DMS153 treated with DMSO at 0.1 percent for 48 hours (cell line): ENCODE measurements around the gene STX8.
"Not testable (repeated sequence)": the region's sequence is repeated elsewhere in the genome, so short reads cannot be mapped to it uniquely, and the experiment has no call there.

ENCODE experiments used
- DNase-seq: peaks from one replicate; lab custom pipeline; 2025; ENCODE audit not compliant: unreplicated experiment; lab: John Stamatoyannopoulos, UW

Gene STX8, protein sequence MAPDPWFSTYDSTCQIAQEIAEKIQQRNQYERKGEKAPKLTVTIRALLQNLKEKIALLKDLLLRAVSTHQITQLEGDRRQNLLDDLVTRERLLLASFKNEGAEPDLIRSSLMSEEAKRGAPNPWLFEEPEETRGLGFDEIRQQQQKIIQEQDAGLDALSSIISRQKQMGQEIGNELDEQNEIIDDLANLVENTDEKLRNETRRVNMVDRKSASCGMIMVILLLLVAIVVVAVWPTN

DNA sequence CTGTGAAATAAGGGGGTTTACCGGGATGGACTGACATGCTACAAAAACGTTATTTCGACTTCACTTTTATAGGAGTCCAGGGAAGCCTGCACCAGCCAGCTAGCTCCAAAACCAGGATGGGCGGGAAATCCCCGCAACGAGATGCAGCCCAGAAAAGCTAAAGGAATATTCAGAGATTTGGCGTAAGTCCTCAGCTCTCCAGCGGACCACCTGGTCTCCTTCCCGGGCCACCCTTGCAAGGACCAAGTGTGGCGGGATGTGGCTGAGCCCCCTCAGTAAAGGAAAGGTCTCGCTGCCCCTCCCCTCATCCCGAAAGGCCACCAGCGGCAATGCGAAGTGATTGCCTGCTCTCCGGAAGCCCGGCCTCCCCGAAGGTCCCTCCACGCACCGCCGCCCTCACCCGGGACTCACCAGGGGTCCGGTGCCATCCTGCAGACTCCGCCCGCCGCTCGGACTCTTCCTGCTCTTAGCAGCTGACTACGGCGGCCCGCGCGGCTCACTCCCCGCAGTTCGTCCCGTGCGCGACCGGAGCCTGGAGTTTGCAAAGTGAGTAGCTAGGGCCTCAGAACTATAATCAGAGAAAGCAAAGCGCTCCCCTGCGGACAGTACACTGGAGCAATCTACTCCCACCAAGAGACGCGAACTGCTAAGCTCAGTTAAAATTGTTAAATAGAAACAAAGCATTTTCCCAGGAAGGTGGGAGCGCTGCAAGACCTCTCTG, at the start of gene STX8:
TSS of gene STX8 (minus strand) at position 440 of the 721 bp plus-strand sequence. CDS start at position 428, 12 bp downstream.
- peak; percentile 34 for DNase-seq

DNA sequence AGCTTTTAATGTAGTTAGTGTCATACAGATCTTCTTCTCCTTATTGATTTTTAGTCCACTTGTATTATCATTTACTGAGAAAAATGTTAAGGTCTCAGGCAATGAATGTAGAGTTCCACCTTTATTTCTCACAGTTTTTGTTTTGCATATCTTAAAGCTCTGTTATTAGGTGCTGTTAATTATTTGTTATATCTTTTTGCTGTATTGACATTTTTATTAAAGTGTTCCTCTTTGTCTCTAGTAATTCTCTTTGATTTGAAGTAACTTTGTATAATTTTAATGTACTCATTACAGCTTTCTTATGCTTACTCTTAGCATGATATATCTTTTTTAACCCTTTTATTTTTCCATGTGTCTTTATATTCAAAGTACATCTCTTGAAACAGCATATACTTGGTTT, 47.3 kb upstream of the STX8 start:
- DNase-seq = no peak

DNA sequence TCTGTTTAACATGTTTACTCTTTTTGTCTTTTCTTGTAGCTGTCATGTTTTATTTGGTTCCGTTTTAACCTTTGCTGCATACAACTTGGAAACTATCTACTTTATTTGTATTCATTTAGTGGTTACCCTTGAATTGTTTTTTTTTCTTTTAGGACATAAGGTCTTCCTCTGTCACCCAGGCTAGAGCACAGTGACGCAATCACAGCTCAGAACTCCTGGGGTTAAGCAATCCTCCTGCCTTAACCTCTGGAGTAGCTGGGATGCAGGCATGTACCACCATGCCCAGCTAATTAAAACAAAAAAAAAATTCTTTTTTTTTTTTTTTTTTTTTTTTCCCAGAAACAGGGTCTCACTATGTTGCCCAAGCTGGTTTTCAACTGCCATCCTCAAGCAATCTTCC, 39.9 kb upstream of the STX8 start:
- no peak for DNase-seq

DNA sequence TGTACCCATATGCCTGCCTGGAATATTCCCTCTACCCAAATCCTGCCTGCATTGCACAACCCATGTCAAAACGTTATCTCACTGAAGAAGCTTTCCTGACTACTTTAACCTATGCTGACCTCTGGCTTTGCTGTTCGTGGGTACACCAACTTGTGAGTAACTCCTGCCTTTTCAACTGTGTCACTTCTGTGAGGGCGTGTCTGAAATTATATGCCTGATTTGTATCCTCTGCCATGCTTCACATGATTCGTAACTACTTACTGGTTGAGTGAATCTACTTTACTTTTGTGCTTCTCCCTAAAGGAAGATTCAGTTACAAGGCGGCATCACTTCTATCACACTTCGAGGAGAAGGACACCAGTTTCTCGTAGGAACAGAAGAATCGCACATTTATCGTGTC, 36.4 kb upstream of the STX8 start:
- DNase-seq = no peak

DNA sequence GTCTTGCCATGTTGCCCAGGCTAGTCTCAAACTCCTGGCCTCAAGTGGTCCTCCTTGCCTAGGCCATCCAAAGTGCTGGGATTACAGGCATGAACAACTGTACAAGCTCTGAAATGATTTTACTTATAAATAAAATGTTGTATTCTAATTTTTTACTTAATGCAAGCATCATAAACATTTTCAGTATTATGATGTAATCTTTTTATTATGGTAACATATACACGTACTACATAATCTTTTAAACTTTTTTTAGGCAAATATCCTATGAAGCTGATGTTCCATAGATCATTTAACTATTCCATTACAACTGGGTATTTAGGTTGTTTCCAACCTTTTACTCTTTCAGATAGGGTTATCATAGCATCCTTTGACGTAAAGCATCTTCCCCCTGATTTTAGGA, 35.9 kb upstream of the STX8 start:
- no peak for DNase-seq

DNA sequence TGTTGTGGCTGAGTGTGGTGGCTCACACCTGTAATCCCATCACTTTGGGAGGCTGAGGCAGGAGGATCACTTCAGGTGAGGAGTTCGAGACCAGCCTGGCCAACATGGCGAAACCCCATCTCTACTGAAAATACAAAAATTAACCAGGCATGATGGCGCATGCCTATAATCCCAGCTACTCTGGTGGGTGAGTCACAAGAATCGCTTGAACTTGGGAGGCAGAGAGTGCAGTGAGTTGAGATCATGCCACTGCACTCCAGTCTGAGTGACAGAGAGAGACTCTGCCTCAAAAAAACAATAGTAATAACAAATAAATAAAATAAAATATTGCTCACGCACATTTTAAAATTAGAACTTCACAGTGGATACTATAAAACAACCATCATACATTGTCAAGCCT, 31.4 kb upstream of the STX8 start:
- DNase-seq = not testable (repeated sequence)

DNA sequence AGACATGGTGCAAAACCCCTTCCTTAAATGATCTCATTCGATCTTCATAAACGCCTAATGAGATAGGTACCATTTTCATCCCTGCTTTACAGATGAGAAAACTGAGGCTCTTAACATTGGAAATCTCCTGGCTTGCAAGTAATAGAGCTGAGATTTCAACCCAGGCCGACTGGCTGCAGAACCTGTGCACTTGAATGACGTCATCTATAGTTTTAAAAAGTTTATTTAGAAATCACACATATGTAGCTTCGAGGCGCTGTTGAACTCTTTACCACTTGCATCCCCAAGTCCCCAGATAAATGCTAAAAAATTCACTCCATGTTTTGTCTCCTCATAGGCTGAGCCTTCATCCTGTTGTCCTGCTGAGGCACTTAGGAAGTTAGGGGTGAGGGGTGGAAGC, 30.8 kb upstream of the STX8 start:
- DNase-seq = no peak

DNA sequence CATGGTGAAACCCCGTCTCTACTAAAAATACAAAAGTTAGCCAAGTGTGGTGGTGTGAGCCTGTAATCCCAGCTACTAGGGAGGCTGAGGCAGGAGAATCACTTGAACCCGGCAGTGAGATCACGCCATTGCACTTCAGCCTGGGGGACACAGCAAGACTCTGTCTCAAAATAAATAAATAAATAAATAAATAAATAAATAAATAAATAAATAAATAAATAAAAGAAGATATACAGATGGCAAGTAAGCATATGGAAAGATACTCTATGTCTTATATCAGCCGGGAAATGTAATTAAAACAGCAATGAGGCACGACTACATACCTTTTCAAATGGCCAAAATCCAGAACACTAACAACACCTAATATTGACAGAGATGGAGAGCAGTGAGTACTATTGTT, 29.0 kb upstream of the STX8 start:
- DNase-seq = not testable (repeated sequence)

DNA sequence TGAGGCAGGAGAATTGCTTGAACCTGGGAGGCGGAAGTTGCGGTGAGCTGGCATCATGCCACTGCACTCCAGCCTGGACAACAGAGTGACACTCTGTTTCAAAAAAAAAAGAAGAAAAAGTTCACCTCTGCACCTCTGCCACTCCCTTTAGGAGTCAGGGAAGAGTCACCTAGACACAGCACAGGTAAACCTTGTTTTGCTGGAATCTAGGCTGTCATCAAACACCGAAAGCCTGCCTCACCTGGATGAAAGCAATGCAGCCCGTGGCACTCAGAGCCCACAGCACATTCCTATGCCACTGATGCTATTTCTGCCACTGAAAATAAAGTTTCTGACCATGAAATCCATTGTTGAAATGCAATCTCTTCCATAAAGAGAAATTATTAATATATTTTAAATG, 23.0 kb upstream of the STX8 start:
- DNase-seq = no peak

DNA sequence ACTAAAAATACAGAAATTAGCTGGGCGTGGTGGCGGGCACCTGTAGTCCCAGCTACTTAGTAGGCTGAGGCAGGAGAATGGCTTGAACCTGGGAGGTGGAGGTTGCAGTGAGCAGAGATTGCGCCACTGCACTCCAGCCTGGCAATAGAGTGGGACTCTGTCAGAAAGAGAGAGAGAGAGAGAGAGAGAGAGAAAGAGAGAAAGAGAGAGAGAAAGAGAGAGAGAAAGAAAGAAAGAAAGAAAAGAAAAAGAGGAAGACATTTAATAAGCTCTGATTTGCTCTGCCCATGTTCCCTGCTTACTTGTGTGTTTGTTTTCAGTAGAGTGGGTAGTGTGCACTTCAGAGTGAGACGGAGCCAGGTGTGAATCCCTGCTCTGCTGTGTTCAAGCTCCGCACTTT, 22.0 kb upstream of the STX8 start:
- not testable (repeated sequence) for DNase-seq

DNA sequence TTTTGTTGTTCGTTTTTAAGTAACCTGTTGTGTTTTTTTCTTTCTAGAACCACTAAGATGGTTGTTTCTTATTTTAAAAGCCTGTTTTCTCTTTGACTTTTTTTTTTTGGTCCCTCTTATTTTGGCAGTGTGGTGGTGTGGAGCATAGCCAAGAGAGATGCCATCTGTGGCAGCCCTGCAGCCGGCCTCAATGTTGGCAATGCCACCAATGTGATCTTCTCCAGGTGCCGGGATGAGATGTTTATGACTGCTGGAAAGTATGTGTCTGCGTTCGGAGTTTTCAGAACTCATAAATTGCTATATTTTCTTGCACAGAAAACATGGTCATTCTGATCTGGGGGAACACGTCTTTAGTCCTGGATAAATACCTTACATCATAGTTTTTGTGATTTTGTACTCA, 18.4 kb upstream of the STX8 start:
- DNase-seq = no peak

DNA sequence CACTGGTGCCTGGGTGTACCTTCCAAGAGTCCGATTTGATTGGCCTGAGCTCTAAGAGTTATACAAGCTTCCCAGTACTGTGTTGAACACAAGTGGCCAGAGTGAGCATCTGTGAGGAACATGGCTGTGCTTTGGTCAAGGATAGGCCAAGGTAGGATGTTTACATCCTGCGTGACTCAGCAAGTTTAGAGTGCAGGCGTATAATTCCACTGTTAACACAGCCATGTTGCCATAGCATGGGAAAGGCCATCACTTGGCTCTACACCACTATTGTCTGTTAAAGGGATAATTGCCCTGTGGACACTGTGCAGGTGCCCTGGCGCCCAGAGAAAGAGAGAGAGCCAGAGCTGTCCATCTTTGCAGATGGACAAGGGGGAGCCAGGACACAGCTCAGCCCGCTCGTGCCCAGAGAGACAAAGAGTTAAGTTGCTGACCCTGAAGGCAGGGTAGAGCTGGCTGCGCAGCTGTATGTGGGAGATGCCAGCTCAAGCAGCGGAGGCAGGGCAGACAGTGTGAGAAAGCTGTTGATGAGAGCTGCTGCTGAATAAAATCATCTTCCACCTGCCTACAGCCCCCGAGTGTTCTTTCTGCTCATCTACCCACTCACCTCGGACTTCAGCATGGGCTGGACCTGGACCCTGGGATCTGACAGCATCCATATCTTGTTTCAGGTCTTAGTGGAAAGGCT, 12.5 kb upstream of the STX8 start:
- no peak for DNase-seq

DNA sequence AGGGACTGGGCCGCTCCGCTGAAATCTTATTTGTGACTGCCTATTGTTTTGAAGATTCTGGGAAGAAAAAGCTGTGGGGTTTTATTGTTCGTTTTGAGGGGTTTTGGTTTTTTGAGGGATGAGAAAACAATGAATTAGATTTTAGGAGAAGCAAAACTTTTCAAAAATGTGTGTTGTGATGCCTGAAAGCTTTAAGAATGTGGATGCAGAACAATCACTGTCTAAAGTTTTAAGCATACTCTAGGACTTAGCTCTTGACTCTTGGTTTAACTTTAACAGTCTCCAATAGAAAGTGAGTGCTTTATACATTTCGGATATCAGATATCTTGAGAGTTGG, 1.7 kb upstream of the STX8 start:
- no peak for DNase-seq

DNA sequence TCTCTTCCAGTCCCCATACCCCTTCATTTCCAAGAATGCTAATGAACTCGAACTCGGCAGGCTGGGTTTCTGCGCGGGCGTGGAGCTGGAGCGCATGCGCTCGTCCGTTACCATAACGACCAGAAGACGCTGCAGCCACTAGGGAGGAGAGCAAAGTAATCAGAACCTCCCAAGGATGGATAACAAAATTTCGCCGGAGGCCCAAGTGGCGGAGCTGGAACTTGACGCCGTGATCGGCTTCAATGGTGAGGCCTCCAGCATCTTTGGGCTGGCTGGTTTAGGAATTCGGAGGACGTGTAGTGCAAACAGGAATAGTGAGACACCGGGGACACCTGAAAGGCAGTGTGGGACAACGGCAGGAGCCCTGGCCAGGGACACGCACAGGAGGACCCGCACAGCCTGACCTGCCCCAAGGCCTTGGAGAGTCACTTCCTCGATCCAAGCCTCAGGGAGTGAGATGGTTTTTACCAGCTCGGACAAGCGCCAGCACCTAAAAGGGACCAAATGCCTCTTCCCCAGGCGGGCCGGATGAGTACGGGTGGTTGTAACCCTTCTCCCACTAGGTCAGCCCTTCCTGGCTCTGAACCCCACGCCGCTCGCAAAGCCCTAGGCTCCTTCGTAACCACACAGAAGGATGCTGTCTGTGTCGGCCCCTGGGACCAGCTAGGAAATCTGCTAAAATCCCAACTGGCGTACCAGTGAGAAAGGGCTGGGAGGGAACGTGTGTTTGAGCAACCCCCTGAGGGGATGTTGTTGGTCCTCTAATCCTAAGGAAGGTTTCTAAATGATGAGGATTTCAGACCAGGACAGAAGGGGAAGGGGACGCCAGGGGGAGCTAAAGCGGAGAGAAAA, 1.1 kb upstream of the STX8 start, which contains the start of gene CFAP52:
TSS of gene CFAP52 (plus strand) at position 122 of the 852 bp plus-strand sequence. CDS start at position 176, 54 bp downstream.
- DNase-seq = no peak

DNA sequence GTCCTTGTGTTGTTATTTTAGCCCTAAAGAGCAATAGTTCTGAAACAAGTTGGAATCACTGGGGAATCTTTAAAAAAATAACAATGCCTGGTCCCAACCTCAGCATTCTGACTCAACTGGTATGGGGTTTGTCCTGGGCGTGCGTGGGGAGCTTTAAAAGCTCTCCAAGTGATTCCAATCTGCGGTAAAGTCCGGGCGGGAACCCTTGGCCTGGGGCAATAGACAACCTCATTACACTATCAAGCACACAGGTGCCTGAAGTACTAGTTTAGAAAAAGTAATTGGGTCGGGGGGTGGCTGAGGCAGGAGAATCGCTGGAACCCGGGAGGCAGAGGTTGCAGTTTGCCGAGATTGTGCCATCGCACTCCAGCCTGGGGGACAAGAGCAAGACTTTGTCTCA, 4.4 kb downstream of the STX8 start:
- DNase-seq = no peak

DNA sequence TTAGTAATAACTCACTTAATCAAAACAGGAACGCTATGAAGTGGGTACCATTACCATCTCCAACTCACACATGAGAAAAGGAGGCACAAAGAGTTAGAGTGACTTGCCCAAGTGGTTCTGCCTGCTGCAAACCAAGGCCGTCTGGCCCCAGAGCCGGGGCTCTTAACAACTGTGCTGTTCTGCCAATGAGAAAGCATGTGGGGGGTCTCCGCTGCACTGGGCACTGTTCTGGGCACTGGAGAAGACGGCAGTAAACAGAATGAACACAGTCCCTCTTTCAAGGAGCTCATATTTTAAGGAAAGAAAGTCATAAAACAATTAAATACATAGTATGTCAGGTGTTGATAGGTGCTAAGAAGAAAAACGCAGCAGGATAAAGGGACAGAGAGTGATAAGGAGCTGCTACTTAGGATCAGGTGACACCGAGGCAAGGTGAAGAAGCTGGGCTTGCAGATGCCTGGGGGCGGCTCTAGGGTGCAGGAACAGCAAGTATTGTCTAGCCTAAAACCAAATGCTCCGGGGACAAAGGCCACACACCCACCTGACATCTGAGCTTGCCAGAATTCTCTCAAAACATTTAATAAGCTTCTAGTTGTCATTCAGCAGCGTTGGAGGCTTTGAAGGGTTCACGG, 6.5 kb downstream of the STX8 start:
- no peak for DNase-seq

DNA sequence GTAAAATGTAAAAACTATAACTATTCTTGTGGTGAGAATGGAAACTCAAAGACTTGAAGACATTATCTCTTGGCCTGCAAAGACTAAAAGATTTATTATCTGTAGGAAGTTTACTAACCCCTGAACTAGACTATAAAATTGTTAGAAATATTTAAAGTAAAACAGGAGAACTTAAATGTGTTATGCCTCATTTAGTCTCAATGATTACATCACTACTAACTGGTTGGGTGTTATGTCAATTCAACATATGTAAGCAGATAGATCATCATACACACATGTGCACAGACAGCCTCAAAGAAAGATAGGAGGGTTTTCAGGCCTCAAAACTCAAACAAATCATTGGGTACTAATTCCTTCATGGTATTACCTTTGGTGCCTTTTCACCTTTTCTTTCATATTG, 7.6 kb downstream of the STX8 start:
- DNase-seq = no peak

DNA sequence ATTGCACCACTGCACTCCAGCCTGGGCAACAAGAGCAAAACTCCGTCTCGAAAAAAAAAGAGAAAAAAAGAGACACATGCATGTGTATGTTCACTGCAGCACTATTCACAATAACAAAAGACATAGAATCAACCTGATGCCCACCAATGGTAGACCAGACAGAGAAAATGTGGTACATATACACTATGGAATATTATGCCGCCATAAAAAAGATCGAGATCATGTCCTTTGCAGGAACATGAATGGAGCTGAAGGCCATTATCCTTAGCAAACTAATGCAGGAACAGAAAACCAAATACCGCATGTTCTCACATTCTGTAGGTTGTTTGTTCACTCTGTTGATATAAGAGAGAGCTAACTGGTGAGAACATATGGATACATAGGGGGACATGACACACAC, 8.9 kb downstream of the STX8 start:
- not testable (repeated sequence) for DNase-seq

DNA sequence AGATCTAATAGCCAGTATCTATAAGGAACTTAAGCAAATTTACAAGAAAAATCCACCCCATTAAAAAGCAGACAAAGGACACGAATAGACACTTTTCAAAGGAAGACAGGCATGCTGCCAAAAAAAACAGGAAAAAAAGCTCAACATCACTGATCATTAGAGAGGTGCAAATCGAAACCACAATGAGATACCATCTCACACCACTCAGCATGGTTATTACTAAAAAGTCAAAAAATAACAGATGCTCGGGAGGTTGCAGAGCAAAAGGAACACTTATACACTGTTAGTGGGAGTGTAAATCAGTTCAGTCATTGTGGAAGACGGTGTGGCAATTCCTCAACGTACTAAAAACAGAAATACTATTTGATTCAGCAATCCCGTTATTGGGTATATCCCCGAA, 9.6 kb downstream of the STX8 start:
- no peak for DNase-seq

DNA sequence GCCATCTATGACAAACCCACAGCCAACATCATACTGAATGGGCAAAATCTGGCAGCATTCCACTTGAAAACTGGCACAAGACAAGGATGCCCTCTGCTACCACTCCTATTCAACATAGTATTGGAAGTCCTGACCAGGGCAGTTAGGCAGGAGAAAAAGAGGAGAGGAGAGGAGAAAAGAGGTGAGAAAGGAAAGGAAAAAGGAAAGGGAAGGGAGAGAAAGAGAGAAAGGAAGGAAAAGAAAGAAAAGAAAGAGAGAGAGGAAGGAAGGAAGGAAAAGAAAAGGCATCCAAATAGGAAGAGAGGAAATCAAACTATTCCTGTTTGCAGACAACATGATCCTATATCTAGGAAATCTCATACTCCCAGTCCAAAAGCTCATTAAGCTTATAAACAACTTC, 11.5 kb downstream of the STX8 start:
- DNase-seq = no peak

DNA sequence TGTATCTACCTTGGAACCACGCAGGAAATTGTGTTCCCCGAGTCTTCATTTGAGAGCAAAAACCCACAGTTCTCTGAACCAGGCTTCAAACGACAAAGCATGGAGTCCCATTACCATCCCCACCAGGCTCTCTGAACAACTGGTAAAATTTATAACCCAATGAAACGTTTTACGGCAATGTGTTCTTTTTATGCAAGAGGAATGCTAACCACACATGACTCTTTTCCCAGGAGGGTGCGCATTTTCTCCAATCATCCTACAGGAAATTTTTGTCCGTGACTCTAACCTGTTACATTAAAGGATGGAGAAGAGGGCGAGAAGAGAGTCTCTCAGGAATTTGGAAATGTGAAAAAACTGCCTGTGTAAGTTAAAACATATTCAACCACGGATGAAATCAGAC, 17.8 kb downstream of the STX8 start:
- DNase-seq = no peak
